HEK293 (cell line): Measurements from ENCODE around the gene RPS19BP1.
"Not testable (repeated sequence)": the region's sequence is repeated elsewhere in the genome, so short reads cannot be mapped to it uniquely, and the experiment has no call there.

Experiments used
- CTCF ChIA-PET: fragments of 350-600 bp; formaldehyde crosslinking; extraction: SDS; loops from one replicate; lab custom pipeline; 2021; ENCODE audit warnings: antibody characterized with exemption; lab: Yijun Ruan, JAX
- POLR2A ChIA-PET: fragments of 300-600 bp; formaldehyde crosslinking; extraction: SDS; loops from one replicate; lab custom pipeline; 2020; ENCODE audit warnings: antibody characterized with exemption, inconsistent platforms; lab: Yijun Ruan, JAX
- H3K27ac ChIP-seq: fragments of 200-500 bp; sonication (Bioruptor generic); 2 replicates; pipeline ENCODE4 v1.5.1; 2014; ENCODE audit warnings: low read depth, low read length, control low read depth, inconsistent platforms; ENCODE audit errors: extremely low read depth
- H3K36me3 ChIP-seq, 2 experiments: fragments of 200-500 bp in 1 of 2; sonication (Bioruptor generic) in 1 of 2; 1 replicate in 1 of 2; 2 replicates in 1 of 2; pipeline ENCODE4 v1.5.1; 2014 to 2017; ENCODE audit warnings: inconsistent platforms in 2 of 2, low read length in 2 of 2; ENCODE audit not compliant: control insufficient read depth in 2 of 2, insufficient read depth in 1 of 2
- H3K4me1 ChIP-seq: fragments of 200-500 bp; sonication (Bioruptor generic); 2 replicates; pipeline ENCODE4 v1.5.1; 2014; ENCODE audit warnings: mild to moderate bottlenecking, low read length, inconsistent platforms; ENCODE audit not compliant: control insufficient read depth, insufficient read depth
- H3K4me3 ChIP-seq: 2 replicates; pipeline ENCODE4 v1.5.1; 2011; ENCODE audit warnings: low read depth, mild to moderate bottlenecking, control low read depth, low read length, moderate library complexity
- H3K9me3 ChIP-seq: fragments of 200-500 bp; sonication (Bioruptor generic); 2 replicates; pipeline ENCODE4 v1.5.1; 2014; ENCODE audit warnings: low read depth, low read length, inconsistent platforms; ENCODE audit not compliant: control insufficient read depth, insufficient read depth
- GLI2 ChIP-seq: fragments of 450-650 bp; formaldehyde crosslinking; IDR thresholded peaks from 2 replicates; pipeline ENCODE4; 2017; ENCODE audit warnings: missing biosample characterization, missing genetic modification characterization, low read depth, borderline replicate concordance
- IKZF3 ChIP-seq: fragments of 450-650 bp; IDR thresholded peaks from 2 replicates; pipeline ENCODE4 v1.5.0; 2018; ENCODE audit warnings: missing biosample characterization, mild to moderate bottlenecking, missing genetic modification characterization, moderate library complexity
- KLF10 ChIP-seq: fragments of 450-650 bp; IDR thresholded peaks from 2 replicates; pipeline ENCODE4 v1.5.1; 2018; ENCODE audit warnings: missing biosample characterization, mild to moderate bottlenecking, missing genetic modification characterization
- PRDM10 ChIP-seq: fragments of 450-650 bp; formaldehyde crosslinking; IDR thresholded peaks from 2 replicates; pipeline ENCODE4 v1.5.1; 2016; ENCODE audit warnings: missing biosample characterization, missing genetic modification characterization
- TCF7L2 ChIP-seq: IDR thresholded peaks from 2 replicates; pipeline ENCODE4 v1.6.1; 2011; ENCODE audit warnings: low read depth, mild to moderate bottlenecking, inconsistent platforms, low read length, moderate library complexity, borderline replicate concordance
- ZNF133 ChIP-seq: fragments of 450-650 bp; formaldehyde crosslinking; IDR thresholded peaks from 2 replicates; pipeline ENCODE4 v1.5.1; 2016; ENCODE audit warnings: missing biosample characterization, missing genetic modification characterization
- ZNF155 ChIP-seq: fragments of 450-650 bp; formaldehyde crosslinking; IDR thresholded peaks from 2 replicates; pipeline ENCODE4 v1.5.1; 2016; ENCODE audit warnings: missing biosample characterization, missing genetic modification characterization
- ZNF280D ChIP-seq: fragments of 450-650 bp; formaldehyde crosslinking; IDR thresholded peaks from 2 replicates; pipeline ENCODE4 v1.5.1; 2016; ENCODE audit warnings: missing biosample characterization, missing genetic modification characterization
- ZNF341 ChIP-seq: fragments of 450-650 bp; formaldehyde crosslinking; IDR thresholded peaks from 2 replicates; pipeline ENCODE4; 2016; ENCODE audit warnings: low read depth, missing biosample characterization, missing genetic modification characterization
- ZNF404 ChIP-seq: fragments of 450-650 bp; formaldehyde crosslinking; IDR thresholded peaks from 2 replicates; pipeline ENCODE4 v1.5.1; 2017; ENCODE audit warnings: missing biosample characterization, missing genetic modification characterization
- ZNF473 ChIP-seq: fragments of 450-650 bp; formaldehyde crosslinking; IDR thresholded peaks from 2 replicates; pipeline ENCODE4 v1.5.1; 2017; ENCODE audit warnings: missing biosample characterization, missing genetic modification characterization
- ZNF621 ChIP-seq: fragments of 450-650 bp; formaldehyde crosslinking; IDR thresholded peaks from 2 replicates; pipeline ENCODE4 v1.5.1; 2017; ENCODE audit warnings: missing biosample characterization, missing genetic modification characterization
- ZNF776 ChIP-seq: fragments of 450-650 bp; formaldehyde crosslinking; IDR thresholded peaks from 2 replicates; pipeline ENCODE4 v1.5.0; 2017; ENCODE audit warnings: missing biosample characterization, missing genetic modification characterization, borderline replicate concordance
- ZNF777 ChIP-seq: fragments of 450-650 bp; formaldehyde crosslinking; IDR thresholded peaks from 2 replicates; pipeline ENCODE4 v1.5.1; 2017; ENCODE audit warnings: missing biosample characterization, missing genetic modification characterization, borderline replicate concordance
- ZNF791 ChIP-seq: fragments of 450-650 bp; formaldehyde crosslinking; IDR thresholded peaks from 2 replicates; pipeline ENCODE4 v1.5.1; 2016; ENCODE audit warnings: missing biosample characterization, missing genetic modification characterization

The RPS19BP1 gene

GRCh38 chr22:39512026-39512425, 20.5 kb downstream of the RPS19BP1 start (continued):
- TF ChIP-seq ZNF133 (tag by site-specific recombination), result no peak
- TF ChIP-seq ZNF155 (tag by site-specific recombination), result no peak

GRCh38 chr22:39511226-39511625, 21.3 kb downstream of the RPS19BP1 start:
- Histone ChIP-seq H3K4me1 (no peaks in the 10 kb centered on the region), H3K4me3 (no peak overlapping the region), H3K27ac (no peak overlapping the region), H3K9me3 (no peaks in the 10 kb centered on the region), H3K36me3 (peaks cover 66 to 100% of the 10 kb centered on the region in 2 experiments)
- no peak for TF ChIP-seq GLI2
- TF ChIP-seq TCF7L2, result no peak
- TF ChIP-seq ZNF473 (tag by site-specific recombination), result no peak
- TF ChIP-seq ZNF280D (tag by site-specific recombination), result no peak
- POLR2A ChIA-PET, result interaction anchor here (0.9 to 3.4 kb wide), 2 partner anchors 9 kb away, joined by 3 to 20 read pairs (median 6); partner anchors contain the start of genes ATF4 and MIEF1
- CTCF ChIA-PET, result interaction anchor here (0.7 to 2.3 kb wide), 5 partner anchors 8 to 18 kb away, joined by 4 to 13 read pairs (median 5); no protein-coding TSS in a partner anchor

- Histone ChIP-seq H3K9me3 (no peaks in the 10 kb centered on the region), H3K4me3 (no peak overlapping the region), H3K4me1 (no peaks in the 10 kb centered on the region), H3K36me3 (peaks cover 66 to 100% of the 10 kb centered on the region in 2 experiments), H3K27ac (no peak overlapping the region)
- ChIA-PET CTCF (interaction anchor here (0.7 to 2.3 kb wide), 6 partner anchors 8 to 19 kb away, joined by 4 to 13 read pairs (median 5); no protein-coding TSS in a partner anchor), POLR2A (interaction anchor here (0.6 to 3.4 kb wide), 4 partner anchors 9 to 1676 kb away, joined by 3 to 20 read pairs (median 6); partner anchors contain the start of genes ATF4 and MIEF1)
- TF ChIP-seq ZNF776 (tag by site-specific recombination), result no peak
- no peak for TF ChIP-seq ZNF791 (tag by site-specific recombination)
- no peak for TF ChIP-seq ZNF404 (tag by site-specific recombination)
- TF ChIP-seq KLF10 (tag by site-specific recombination), result no peak
- TF ChIP-seq ZNF341 (tag by site-specific recombination), result no peak
- no peak for TF ChIP-seq ZNF621 (tag by site-specific recombination)
- TF ChIP-seq ZNF777 (tag by site-specific recombination), result no peak
These were observed 21.9 kb downstream of the RPS19BP1 start for GRCh38 chr22:39510529-39511149.

- POLR2A ChIA-PET, result interaction anchor here (1.0 to 1.5 kb wide), 3 partner anchors 12 to 189 kb away, joined by 4 to 10 read pairs (median 6); partner anchors contain the start of genes ATF4 and RPL3
- Histone ChIP-seq H3K27ac (peak overlapping the region; percentile 11; the same call in 1 of the 2 replicates), H3K4me1 (peaks cover 2% of the 10 kb centered on the region; the same call in 1 of the 2 replicates), H3K9me3 (no peaks in the 10 kb centered on the region), H3K4me3 (no peak overlapping the region), H3K36me3 (peaks cover 67 to 100% of the 10 kb centered on the region in 2 experiments)
- TF ChIP-seq PRDM10 (tag by site-specific recombination) (0 out of 2 replicates have a peak, but pooled peaks have one; percentile 14), IKZF3 (no peak)
- TF ChIP-seq, all 188 proteins: peak for 1
- CTCF ChIA-PET, result interaction anchor here (0.6 to 2.4 kb wide), 5 partner anchors 9 to 1024 kb away, joined by 4 to 9 read pairs (median 6); no protein-coding TSS in a partner anchor
These were observed 24.2 kb downstream of the RPS19BP1 start for GRCh38 chr22:39508393-39508792.

- not testable (repeated sequence) for H3K9me3 ChIP-seq, H3K4me3 ChIP-seq, H3K4me1 ChIP-seq, H3K27ac ChIP-seq
- ChIA-PET CTCF (interaction anchor here (1.0 to 2.4 kb wide), 5 partner anchors 9 to 22 kb away, joined by 3 to 9 read pairs (median 7); no protein-coding TSS in a partner anchor), POLR2A (interaction anchor here (1.0 to 1.5 kb wide), 4 partner anchors 11 to 18 kb away, joined by 3 to 10 read pairs (median 5); partner anchors contain the start of gene ATF4)
- H3K36me3 ChIP-seq, result peaks cover 55 to 86% of the 10 kb centered on the region in 2 experiments
These were observed 25.5 kb downstream of the RPS19BP1 start for GRCh38 chr22:39507021-39507420.
